GM12872 (cell line): ENCODE measurements around the gene RBM38.

ENCODE experiments used
- CTCF ChIP-seq: IDR thresholded peaks from 3 replicates; pipeline ENCODE4 v1.5.1; 2011; ENCODE audit warnings: low read depth, mild to moderate bottlenecking, low read length, moderate library complexity; ENCODE audit not compliant: insufficient read depth

Gene RBM38

GRCh38 chr20:57352305-57352704 is 38.9 kb upstream of the RBM38 start:
- no peak for TF ChIP-seq CTCF

- no peak for TF ChIP-seq CTCF
These were observed 37.8 kb upstream of the RBM38 start for GRCh38 chr20:57353351-57353750.

GRCh38 chr20:57361517-57361916 is 29.7 kb upstream of the RBM38 start:
- TF ChIP-seq CTCF: no peak

- TF ChIP-seq CTCF: no peak
These were observed 26.7 kb upstream of the RBM38 start for GRCh38 chr20:57364451-57364850.

GRCh38 chr20:57369596-57369995 is 21.6 kb upstream of the RBM38 start:
- TF ChIP-seq CTCF: no peak

GRCh38 chr20:57370316-57370715 is 20.9 kb upstream of the RBM38 start:
- TF ChIP-seq CTCF: no peak

GRCh38 chr20:57371363-57371762 is 19.8 kb upstream of the RBM38 start:
- no peak for TF ChIP-seq CTCF

GRCh38 chr20:57372157-57372556 is 19.0 kb upstream of the RBM38 start:
- TF ChIP-seq CTCF: no peak
